Measurements from ENCODE around the gene SLC12A4.
A peak's percentile ranks its signal among the peaks of the same experiment; 100 is the strongest.
"Not testable (repeated sequence)": the region's sequence is repeated elsewhere in the genome, so short reads cannot be mapped to it uniquely, and the experiment has no call there.

The SLC12A4 gene

GRCh38 chr16:67924140-67924906 lies 44.1 kb downstream of the SLC12A4 start:
- DNase-seq: no peak

GRCh38 chr16:67923414-67924116 lies 44.9 kb downstream of the SLC12A4 start:
- no peak for DNase-seq

- no peak for DNase-seq
Measured at GRCh38 chr16:67922740-67923139, 45.7 kb downstream of the SLC12A4 start.

- DNase-seq: no peak
Measured at GRCh38 chr16:67922221-67922620, 46.2 kb downstream of the SLC12A4 start.

GRCh38 chr16:67919622-67920221 lies 48.7 kb downstream of the SLC12A4 start:
- DNase-seq: no peak

GRCh38 chr16:67917852-67918236 lies 50.6 kb downstream of the SLC12A4 start:
- peak; percentile 32 for DNase-seq

GRCh38 chr16:67917140-67917851 lies 51.1 kb downstream of the SLC12A4 start:
- DNase-seq: no peak

GRCh38 chr16:67915831-67916723 lies 52.4 kb downstream of the SLC12A4 start:
- no peak for DNase-seq

- not testable (repeated sequence) for DNase-seq
Measured at GRCh38 chr16:67915496-67915769, 53.0 kb downstream of the SLC12A4 start.

GRCh38 chr16:67914758-67915495 lies 53.5 kb downstream of the SLC12A4 start:
- DNase-seq: no peak

- DNase-seq: no peak
Measured at GRCh38 chr16:67910158-67910557, 58.3 kb downstream of the SLC12A4 start.

GRCh38 chr16:67909056-67909742 lies 59.2 kb downstream of the SLC12A4 start:
- DNase-seq: no peak

- DNase-seq: no peak
Measured at GRCh38 chr16:67907397-67908180, 60.8 kb downstream of the SLC12A4 start.

- no peak for DNase-seq
Measured at GRCh38 chr16:67902831-67903230, 65.6 kb downstream of the SLC12A4 start.

- DNase-seq: no peak
Measured at GRCh38 chr16:67901734-67902133, 66.7 kb downstream of the SLC12A4 start.

GRCh38 chr16:67897231-67897630 lies 71.2 kb downstream of the SLC12A4 start:
- DNase-seq: no peak

- DNase-seq: no peak
Measured at GRCh38 chr16:67893743-67894399, 74.6 kb downstream of the SLC12A4 start.
